Subcutaneous preadipocyte (primary cell): Measurements from ENCODE around the gene SHFL. TPM values are rescaled to one million over a fixed set of nuclear protein-coding genes. Genes with fewer than 3 reads are reported as not detected.
A peak's percentile ranks its signal among the peaks of the same experiment; 100 is the strongest.

Source experiments
- small RNA-seq: library from RNA; depleted of rRNA; stranded (forward); fragments of <200 nt; gene quantifications from one replicate; pipeline ENCODE3, GENCODE V24; 2012
- total RNA-seq: library from RNA; depleted of rRNA; stranded (reverse); fragments of >200 nt; gene quantifications from 2 replicates; pipeline ENCODE4 v1.2.3, GENCODE V29; 2012

SHFL gene
- total RNA-seq = 13.1 and 16.2 TPM in 2 replicates

DNA sequence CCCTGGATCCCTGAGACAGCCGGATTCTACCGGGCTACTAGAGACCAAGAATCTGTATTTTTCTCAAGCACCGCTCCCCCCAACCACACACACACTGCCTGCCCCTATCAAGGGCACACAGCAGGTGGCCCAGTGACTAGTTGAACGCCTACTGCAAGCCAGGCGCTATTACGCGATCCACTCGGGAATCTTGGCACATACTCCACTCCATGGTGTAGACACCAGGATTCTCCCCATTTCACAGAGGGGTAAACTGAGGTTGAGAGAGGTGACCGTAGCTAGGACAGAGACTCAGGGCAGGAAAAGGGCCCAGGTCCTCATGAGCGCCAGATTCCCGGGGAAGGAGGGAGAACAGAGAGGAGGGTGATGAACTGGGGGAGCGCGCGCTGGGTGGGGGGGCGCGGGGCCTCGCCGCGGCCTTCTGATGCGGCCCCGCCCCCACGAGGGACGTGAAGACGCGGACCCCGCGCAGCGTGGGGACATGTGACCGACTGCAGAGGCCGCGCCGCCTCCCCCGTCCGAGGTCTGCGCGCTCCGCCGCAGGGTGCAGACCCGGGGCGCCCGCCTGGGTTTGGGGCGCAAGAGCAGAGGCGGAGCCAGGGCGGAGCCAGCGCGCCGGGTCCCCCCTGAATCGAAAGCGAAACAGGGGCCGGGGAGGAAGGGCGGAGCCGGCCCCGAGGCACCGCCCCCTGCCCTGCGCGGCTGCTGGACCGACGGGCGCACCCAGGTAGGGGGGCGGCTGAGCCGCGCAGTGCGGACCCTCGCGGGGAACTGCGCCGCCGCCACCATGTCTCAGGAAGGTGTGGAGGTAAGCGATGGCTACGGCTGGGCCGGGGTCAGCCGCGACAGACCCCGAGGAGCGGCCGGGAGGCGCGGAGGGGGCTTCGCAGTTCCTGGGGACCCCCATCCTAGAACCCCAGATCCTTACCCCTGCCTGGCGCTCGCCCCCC is at the start of gene SHFL:
SHFL (plus strand) TSS at position 677 of the 950 bp plus-strand sequence; CDS start at position 788, 111 bp downstream.

DNA sequence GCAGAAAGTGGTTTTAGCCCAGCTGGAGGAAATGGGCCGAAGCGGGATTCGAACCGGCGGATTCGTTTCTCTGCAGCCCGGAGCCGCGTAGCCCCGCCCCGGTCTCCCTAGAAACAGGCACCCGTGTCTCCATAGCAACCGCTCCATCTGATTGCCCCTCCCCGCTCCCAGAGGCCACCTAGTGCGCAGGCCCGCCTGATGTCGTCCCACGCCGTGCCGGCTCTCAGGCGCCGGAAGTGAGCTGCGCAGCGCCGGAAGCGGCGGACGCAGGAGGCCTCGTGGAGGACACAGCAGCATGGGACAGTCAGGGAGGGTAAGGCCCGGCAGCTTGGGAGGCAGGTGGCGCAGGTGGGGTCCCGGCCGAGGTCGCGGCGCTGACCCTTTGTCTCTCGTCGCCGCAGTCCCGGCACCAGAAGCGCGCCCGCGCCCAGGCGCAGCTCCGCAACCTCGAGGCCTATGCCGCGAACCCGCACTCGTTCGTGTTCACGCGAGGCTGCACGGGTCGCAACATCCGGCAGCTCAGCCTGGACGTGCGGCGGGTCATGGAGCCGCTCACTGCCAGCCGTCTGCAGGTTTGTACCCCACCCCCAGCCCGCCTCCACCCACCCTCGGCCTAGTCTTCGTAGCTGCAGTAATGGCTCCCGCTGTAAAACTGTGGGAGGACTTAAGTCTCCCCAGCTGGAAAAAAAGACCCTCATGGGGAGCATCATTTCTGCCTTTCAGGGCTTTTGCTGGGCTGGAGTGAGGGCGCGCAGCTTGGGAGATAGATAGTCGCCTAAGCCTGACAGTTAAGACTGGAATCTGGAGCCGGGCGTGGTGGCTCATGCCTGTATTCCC is 20.2 kb downstream of the SHFL start, which contains the start of gene PPAN:
PPAN (plus strand) TSS at position 263 of the 837 bp plus-strand sequence; CDS start at position 296, 33 bp downstream.

DNA sequence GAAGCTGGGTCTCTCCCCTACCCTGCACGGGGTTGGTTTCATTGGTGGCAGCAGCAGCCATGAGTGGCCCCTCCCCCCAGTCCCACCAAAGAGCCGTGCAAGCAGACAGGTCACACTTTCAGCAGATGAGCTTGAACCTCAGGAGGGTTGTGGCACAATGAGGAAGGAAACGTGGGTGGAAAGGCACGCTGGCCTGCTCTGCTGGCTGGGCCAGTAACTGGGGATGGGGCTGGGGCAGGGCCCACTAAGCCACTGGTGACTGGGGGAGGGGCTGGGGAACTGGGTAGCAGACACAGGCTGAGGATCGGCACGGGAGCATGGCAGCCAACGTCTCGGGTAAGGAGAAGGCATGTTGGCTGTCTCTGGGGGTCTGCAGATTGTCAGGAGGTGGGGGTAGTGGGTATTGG is 25.3 kb downstream of the SHFL start, which contains the start of gene P2RY11:
P2RY11 (plus strand) TSS at position 289 of the 407 bp plus-strand sequence; CDS start at position 318, 29 bp downstream.

Small RNAs within 50 kb of the gene (small RNA-seq; reads per million reads assigned to genes)
- gene MIR5589 (not detected), gene SNORD105 (24.8 reads per million, percentile 97 among the genes with 10 or more reads in this experiment), gene SNORD105B (498 reads per million, percentile 99 among the genes with 10 or more reads in this experiment)

Other genes starting within 250 kb of the SHFL start
- 0.59 and 5.1 TPM in 2 replicates for gene OLFM2, start 149.8 kb upstream of the SHFL start, total RNA-seq
- 11.1 and 18.7 TPM in 2 replicates for gene COL5A3, start 75.8 kb upstream of the SHFL start, total RNA-seq
- 0.39 TPM in 1 of 2 replicates, not detected in the other for gene RDH8, start 72.8 kb upstream of the SHFL start, total RNA-seq
- gene ANGPTL6, start 16.4 kb downstream of the SHFL start, total RNA-seq = 0.37 TPM in 1 of 2 replicates, not detected in the other
- gene PPAN, start 20.0 kb downstream of the SHFL start, total RNA-seq = 35.6 and 45.5 TPM in 2 replicates
- 2.9 and 3.5 TPM in 2 replicates for gene P2RY11, start 25.4 kb downstream of the SHFL start, total RNA-seq
- 237 and 313 TPM in 2 replicates for gene EIF3G, start 33.6 kb downstream of the SHFL start, total RNA-seq
- gene DNMT1, start 108.6 kb downstream of the SHFL start, total RNA-seq = 82.7 and 148 TPM in 2 replicates
- 37.5 and 56.1 TPM in 2 replicates for gene S1PR2, start 145.0 kb downstream of the SHFL start, total RNA-seq
- 70.9 and 71.2 TPM in 2 replicates for gene MRPL4, start 165.9 kb downstream of the SHFL start, total RNA-seq
- gene ICAM1, start 184.8 kb downstream of the SHFL start, total RNA-seq = 4.4 and 5.3 TPM in 2 replicates
- gene ICAM4, start 200.6 kb downstream of the SHFL start, total RNA-seq = 0.39 TPM in 1 of 2 replicates, not detected in the other
- under 0.01 and 0.20 TPM in 2 replicates for gene ICAM5, start 203.6 kb downstream of the SHFL start, total RNA-seq
- gene ZGLP1, start 223.5 kb downstream of the SHFL start, total RNA-seq = 0.20 and 0.37 TPM in 2 replicates
- 11.4 and 15.6 TPM in 2 replicates for gene FDX2, start 229.7 kb downstream of the SHFL start, total RNA-seq
- gene RAVER1, start 247.2 kb downstream of the SHFL start, total RNA-seq = 6.2 and 14.1 TPM in 2 replicates